ENCODE results near the gene RMP24.

Gene RMP24

DNA sequence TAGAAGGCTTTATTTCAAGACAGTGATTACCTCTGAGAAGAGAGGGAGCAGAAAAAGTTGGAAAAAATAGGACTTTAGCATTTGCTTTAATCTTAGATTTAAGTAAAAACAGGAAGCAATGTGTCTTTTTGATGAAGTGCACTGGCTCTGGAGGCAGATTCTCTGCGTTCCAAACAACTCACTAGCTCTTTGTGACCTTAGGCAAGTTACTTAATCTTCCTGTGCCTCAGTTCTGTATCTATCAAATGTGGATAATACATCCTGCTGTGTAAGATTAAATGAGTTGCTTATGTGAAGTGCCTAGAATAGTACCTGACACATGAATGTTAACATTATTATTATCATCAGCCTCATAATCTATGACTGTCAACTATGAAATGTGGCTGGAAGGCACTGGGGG lies 52.5 kb downstream of the RMP24 start:
- no peak overlapping the region for H3K27ac ChIP-seq
- no peak overlapping the region for H3K4me3 ChIP-seq
- no peaks in the 10 kb centered on the region for H3K4me1 ChIP-seq
- DNase-seq, result no peak
- TF ChIP-seq, protein P1, sequence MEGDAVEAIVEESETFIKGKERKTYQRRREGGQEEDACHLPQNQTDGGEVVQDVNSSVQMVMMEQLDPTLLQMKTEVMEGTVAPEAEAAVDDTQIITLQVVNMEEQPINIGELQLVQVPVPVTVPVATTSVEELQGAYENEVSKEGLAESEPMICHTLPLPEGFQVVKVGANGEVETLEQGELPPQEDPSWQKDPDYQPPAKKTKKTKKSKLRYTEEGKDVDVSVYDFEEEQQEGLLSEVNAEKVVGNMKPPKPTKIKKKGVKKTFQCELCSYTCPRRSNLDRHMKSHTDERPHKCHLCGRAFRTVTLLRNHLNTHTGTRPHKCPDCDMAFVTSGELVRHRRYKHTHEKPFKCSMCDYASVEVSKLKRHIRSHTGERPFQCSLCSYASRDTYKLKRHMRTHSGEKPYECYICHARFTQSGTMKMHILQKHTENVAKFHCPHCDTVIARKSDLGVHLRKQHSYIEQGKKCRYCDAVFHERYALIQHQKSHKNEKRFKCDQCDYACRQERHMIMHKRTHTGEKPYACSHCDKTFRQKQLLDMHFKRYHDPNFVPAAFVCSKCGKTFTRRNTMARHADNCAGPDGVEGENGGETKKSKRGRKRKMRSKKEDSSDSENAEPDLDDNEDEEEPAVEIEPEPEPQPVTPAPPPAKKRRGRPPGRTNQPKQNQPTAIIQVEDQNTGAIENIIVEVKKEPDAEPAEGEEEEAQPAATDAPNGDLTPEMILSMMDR (IDR thresholded peaks at IDR 0.05), result no peak
- H3K27me3 ChIP-seq, result no peaks in the 10 kb centered on the region
- intact Hi-C loops (cut with DNase I; ENCODE audit: low total_unique reads), result no loop called here
- no peaks in the 10 kb centered on the region for H3K9me3 ChIP-seq
- peaks cover 10 to 39% (median 33%) of the 10 kb centered on the region in 3 donors for H3K36me3 ChIP-seq

DNA sequence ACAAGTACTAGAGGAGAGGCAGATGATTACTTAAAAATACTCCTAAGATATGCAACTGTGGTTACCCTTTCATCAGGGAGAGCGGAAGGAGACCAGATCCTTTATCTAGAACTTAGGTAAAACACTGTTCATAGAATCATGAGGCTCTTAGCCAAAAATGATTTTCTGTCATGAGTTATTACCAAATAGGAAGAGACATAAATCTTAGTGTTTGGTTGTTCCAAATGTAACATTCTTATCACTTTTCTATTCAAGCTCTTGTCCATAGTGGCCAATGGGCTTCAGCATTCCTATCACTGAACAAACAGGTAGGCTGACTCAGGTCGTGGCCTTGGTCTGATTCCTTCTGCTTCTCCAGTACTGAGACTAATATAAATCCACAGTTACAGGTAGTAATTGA lies 56.4 kb downstream of the RMP24 start:
- H3K9me3 ChIP-seq, result no peaks in the 10 kb centered on the region
- intact Hi-C loops (cut with DNase I; ENCODE audit: low total_unique reads), result no loop called here
- H3K4me3 ChIP-seq, result no peak overlapping the region
- no peaks in the 10 kb centered on the region for H3K27me3 ChIP-seq
- DNase-seq, result no peak
- TF ChIP-seq, protein P1 (IDR thresholded peaks at IDR 0.05), result no peak
- H3K27ac ChIP-seq, result no peak overlapping the region
- H3K4me1 ChIP-seq, result peaks cover 0 to 5% (median 0%) of the 10 kb centered on the region in 4 donors
- H3K36me3 ChIP-seq, result peaks cover 13 to 41% (median 39%) of the 10 kb centered on the region in 3 donors
